Neural cell (in vitro differentiated cells): ENCODE data around the gene ANHX. TPM values are rescaled to one million over a fixed set of nuclear protein-coding genes. Genes with fewer than 3 reads are reported as not detected.
"Not testable (repeated sequence)": the region's sequence is repeated elsewhere in the genome, so short reads cannot be mapped to it uniquely, and the experiment has no call there.

Experiments
- H2AFZ ChIP-seq: fragments of 200-600, 300-800 bp; sonication (generic), shearing (Covaris generic); 2 replicates; pipeline ENCODE4 v1.6.0; 2014; ENCODE audit warnings: low read depth, mild to moderate bottlenecking, antibody characterized with exemption, low read length, moderate library complexity
- H3F3A ChIP-seq: fragments of 200-600 bp; shearing (Covaris generic); 2 replicates; pipeline ENCODE4 v1.6.1; 2016; ENCODE audit warnings: mild to moderate bottlenecking, moderate library complexity, mixed read lengths, antibody characterized with exemption, low read length; ENCODE audit not compliant: insufficient read depth, poor library complexity, severe bottlenecking
- H3K27ac ChIP-seq: fragments of 200-600, 300-800 bp; sonication (generic), shearing (Covaris generic); 2 replicates; pipeline ENCODE4 v1.5.1; 2014; ENCODE audit warnings: mild to moderate bottlenecking, low read length, moderate library complexity
- H3K27me3 ChIP-seq: fragments of 300-800, 200-600 bp; sonication (generic), shearing (Covaris generic); 2 replicates; pipeline ENCODE4 v1.6.0; 2014; ENCODE audit warnings: mild to moderate bottlenecking, low read depth, low read length, moderate library complexity; ENCODE audit not compliant: insufficient read depth
- H3K36me3 ChIP-seq: fragments of 300-800, 200-600 bp; sonication (generic), shearing (Covaris generic); 2 replicates; pipeline ENCODE4 v1.5.1; 2014; ENCODE audit warnings: mild to moderate bottlenecking, antibody characterized with exemption, low read length, moderate library complexity; ENCODE audit not compliant: insufficient read depth
- H3K4me2 ChIP-seq: fragments of 300-800, 200-600 bp; sonication (generic), shearing (Covaris generic); 2 replicates; pipeline ENCODE4 v1.6.0; 2014; ENCODE audit warnings: mild to moderate bottlenecking, low read length
- H3K4me3 ChIP-seq: fragments of 300-800, 200-600 bp; sonication (generic), shearing (Covaris generic); 2 replicates; pipeline ENCODE4 v1.5.1; 2014; ENCODE audit warnings: mild to moderate bottlenecking, low read length, moderate library complexity
- H3K79me2 ChIP-seq: fragments of 200-600 bp; shearing (Covaris generic); replicated peaks from 2 replicates; pipeline ENCODE4 v1.6.0; 2014; ENCODE audit warnings: mild to moderate bottlenecking, low read length, moderate library complexity; ENCODE audit not compliant: insufficient read depth
- H3K9ac ChIP-seq: fragments of 300-800, 200-600 bp; sonication (generic), shearing (Covaris generic); 2 replicates; pipeline ENCODE4 v1.6.1; 2016; ENCODE audit warnings: mild to moderate bottlenecking, low read length, mixed read lengths
- H3K9me2 ChIP-seq: fragments of 200-600 bp; shearing (Covaris generic); 2 replicates; pipeline ENCODE4 v1.6.1; 2016; ENCODE audit warnings: mild to moderate bottlenecking, low read length, mixed read lengths; ENCODE audit not compliant: insufficient read depth
- H3K9me3 ChIP-seq: fragments of 200-600, 300-800 bp; sonication (generic), shearing (Covaris generic); 2 replicates; pipeline ENCODE4 v1.6.1; 2016; ENCODE audit warnings: mild to moderate bottlenecking, mixed run types, low read length, moderate library complexity, mixed read lengths
- H4K20me1 ChIP-seq: fragments of 200-600 bp; shearing (Covaris generic); 2 replicates; pipeline ENCODE4 v1.6.1; 2016; ENCODE audit warnings: mild to moderate bottlenecking, mixed run types; ENCODE audit not compliant: insufficient read depth
- CTCF ChIP-seq: fragments of 450-650 bp; IDR thresholded peaks from 2 replicates; pipeline ENCODE4 v1.5.1; 2014; ENCODE audit warnings: antibody characterized with exemption, mild to moderate bottlenecking, moderate library complexity; ENCODE audit not compliant: poor library complexity, severe bottlenecking
- EP300 ChIP-seq: fragments of 450-650 bp; conservative IDR thresholded peaks from 2 replicates; pipeline ENCODE4 v1.6.1; 2014; ENCODE audit warnings: antibody characterized with exemption, mild to moderate bottlenecking, moderate library complexity; ENCODE audit not compliant: poor library complexity, severe bottlenecking
- EZH2 ChIP-seq: fragments of 200-600, 300-800 bp; shearing (Covaris generic), sonication (generic); IDR thresholded peaks from 2 replicates; pipeline ENCODE4 v1.6.1; 2014; ENCODE audit warnings: antibody characterized with exemption, low read length, borderline replicate concordance, mild to moderate bottlenecking; ENCODE audit not compliant: insufficient read depth, poor library complexity, severe bottlenecking
- MXI1 ChIP-seq: fragments of 450-650 bp; conservative IDR thresholded peaks from 2 replicates; pipeline ENCODE4 v1.6.1; 2014; ENCODE audit warnings: antibody characterized with exemption, mild to moderate bottlenecking; ENCODE audit not compliant: poor library complexity, severe bottlenecking
- POLR2AphosphoS5 ChIP-seq: IDR thresholded peaks from 2 replicates; pipeline ENCODE4 v1.6.1; 2012
- RAD21 ChIP-seq: fragments of 450-650 bp; conservative IDR thresholded peaks from 2 replicates; pipeline ENCODE4 v1.6.1; 2014; ENCODE audit warnings: antibody characterized with exemption, mild to moderate bottlenecking, moderate library complexity
- SMC3 ChIP-seq: fragments of 450-650 bp; conservative IDR thresholded peaks from 2 replicates; pipeline ENCODE4 v1.6.1; 2014; ENCODE audit warnings: antibody characterized with exemption, mild to moderate bottlenecking, moderate library complexity; ENCODE audit not compliant: poor library complexity
- TAF1 ChIP-seq: IDR thresholded peaks from 2 replicates; pipeline ENCODE4 v1.6.1; 2012; ENCODE audit warnings: low read depth
- polyA plus RNA-seq: library from polyadenylated mRNA; depleted of rRNA; stranded (reverse); fragments of >200 nt; gene quantifications from 2 replicates; pipeline ENCODE4 v1.2.3, GENCODE V29; 2014
- TF ChIP-seq, protein P1 (sequence below): IDR thresholded peaks from 2 replicates; pipeline ENCODE4 v1.6.1; 2012; ENCODE audit warnings: borderline replicate concordance

The ANHX gene
- polyA plus RNA-seq, 1 donor from 2014 or later = not detected

GRCh38 chr12:133256321-133256720, 20.6 kb upstream of the ANHX start:
- Histone ChIP-seq H3F3A (no peaks in the 10 kb centered on the region), H3K9me3 (no peaks in the 10 kb centered on the region), H3K4me2 (no peak overlapping the region), H4K20me1 (no peaks in the 10 kb centered on the region), H3K27ac (no peak overlapping the region), H3K4me3 (no peak overlapping the region), H3K79me2 (no peaks in the 10 kb centered on the region), H3K27me3 (no peaks in the 10 kb centered on the region), H3K9ac (no peak overlapping the region), H3K9me2 (no peaks in the 10 kb centered on the region), H3K36me3 (no peaks in the 10 kb centered on the region), H2AFZ (no peak overlapping the region)
- TF ChIP-seq RAD21 (no peak), TAF1 (no peak), EP300 (no peak), SMC3 (no peak), EZH2 (no peak)

- H3F3A ChIP-seq, H4K20me1 ChIP-seq, H3K9ac ChIP-seq, H3K79me2 ChIP-seq, H3K27ac ChIP-seq, H3K4me3 ChIP-seq, H3K36me3 ChIP-seq, H3K9me2 ChIP-seq, H3K27me3 ChIP-seq, H3K9me3 ChIP-seq, H3K4me2 ChIP-seq, H2AFZ ChIP-seq: not testable (repeated sequence)
Observed at GRCh38 chr12:133255833-133256232, 20.2 kb upstream of the ANHX start.

- Histone ChIP-seq H3K9me3 (no peaks in the 10 kb centered on the region), H3K36me3 (no peaks in the 10 kb centered on the region), H4K20me1 (no peaks in the 10 kb centered on the region), H3K79me2 (no peaks in the 10 kb centered on the region), H3F3A (no peaks in the 10 kb centered on the region), H3K4me3 (no peak overlapping the region), H3K27ac (no peak overlapping the region), H3K27me3 (no peaks in the 10 kb centered on the region), H3K9ac (no peak overlapping the region), H3K9me2 (no peaks in the 10 kb centered on the region), H2AFZ (no peak overlapping the region), H3K4me2 (no peak overlapping the region)
- no peak for TF ChIP-seq RAD21
- TF ChIP-seq MXI1 = no peak
Observed at GRCh38 chr12:133251732-133252131, 16.1 kb upstream of the ANHX start.

- H3K27me3 ChIP-seq = no peaks in the 10 kb centered on the region
- H2AFZ ChIP-seq = no peak overlapping the region
- no peak for TF ChIP-seq EZH2
- no peak for TF ChIP-seq POLR2AphosphoS5
- no peak for TF ChIP-seq CTCF
- no peak for TF ChIP-seq EP300
- TF ChIP-seq, protein P1, sequence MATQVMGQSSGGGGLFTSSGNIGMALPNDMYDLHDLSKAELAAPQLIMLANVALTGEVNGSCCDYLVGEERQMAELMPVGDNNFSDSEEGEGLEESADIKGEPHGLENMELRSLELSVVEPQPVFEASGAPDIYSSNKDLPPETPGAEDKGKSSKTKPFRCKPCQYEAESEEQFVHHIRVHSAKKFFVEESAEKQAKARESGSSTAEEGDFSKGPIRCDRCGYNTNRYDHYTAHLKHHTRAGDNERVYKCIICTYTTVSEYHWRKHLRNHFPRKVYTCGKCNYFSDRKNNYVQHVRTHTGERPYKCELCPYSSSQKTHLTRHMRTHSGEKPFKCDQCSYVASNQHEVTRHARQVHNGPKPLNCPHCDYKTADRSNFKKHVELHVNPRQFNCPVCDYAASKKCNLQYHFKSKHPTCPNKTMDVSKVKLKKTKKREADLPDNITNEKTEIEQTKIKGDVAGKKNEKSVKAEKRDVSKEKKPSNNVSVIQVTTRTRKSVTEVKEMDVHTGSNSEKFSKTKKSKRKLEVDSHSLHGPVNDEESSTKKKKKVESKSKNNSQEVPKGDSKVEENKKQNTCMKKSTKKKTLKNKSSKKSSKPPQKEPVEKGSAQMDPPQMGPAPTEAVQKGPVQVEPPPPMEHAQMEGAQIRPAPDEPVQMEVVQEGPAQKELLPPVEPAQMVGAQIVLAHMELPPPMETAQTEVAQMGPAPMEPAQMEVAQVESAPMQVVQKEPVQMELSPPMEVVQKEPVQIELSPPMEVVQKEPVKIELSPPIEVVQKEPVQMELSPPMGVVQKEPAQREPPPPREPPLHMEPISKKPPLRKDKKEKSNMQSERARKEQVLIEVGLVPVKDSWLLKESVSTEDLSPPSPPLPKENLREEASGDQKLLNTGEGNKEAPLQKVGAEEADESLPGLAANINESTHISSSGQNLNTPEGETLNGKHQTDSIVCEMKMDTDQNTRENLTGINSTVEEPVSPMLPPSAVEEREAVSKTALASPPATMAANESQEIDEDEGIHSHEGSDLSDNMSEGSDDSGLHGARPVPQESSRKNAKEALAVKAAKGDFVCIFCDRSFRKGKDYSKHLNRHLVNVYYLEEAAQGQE = no peak
- no peak for TF ChIP-seq MXI1
- no peak for TF ChIP-seq SMC3
- H3K36me3 ChIP-seq = no peaks in the 10 kb centered on the region
- no peaks in the 10 kb centered on the region for H4K20me1 ChIP-seq
- no peaks in the 10 kb centered on the region for H3K79me2 ChIP-seq
- no peak overlapping the region for H3K9ac ChIP-seq
- H3K4me3 ChIP-seq = no peak overlapping the region
- H3K4me2 ChIP-seq = no peak overlapping the region
- no peaks in the 10 kb centered on the region for H3F3A ChIP-seq
- no peak overlapping the region for H3K27ac ChIP-seq
- peaks cover 14% of the 10 kb centered on the region for H3K9me3 ChIP-seq
- no peaks in the 10 kb centered on the region for H3K9me2 ChIP-seq
Observed at GRCh38 chr12:133236556-133236955, 879 bp upstream of the ANHX start.
